Upper lobe of right lung (tissue), 1 donor: ENCODE results near the gene SMAP1. TPM values are rescaled to one million over a fixed set of nuclear protein-coding genes. Genes with fewer than 3 reads are reported as not detected.

Source experiments
- ATAC-seq: fragments of 200-7000 bp; cut with Tn5 transposase; one replicate; pipeline ENCODE4 v1.9.1; 2020; ENCODE audit warnings: mild to moderate bottlenecking, moderate library complexity
- DNase-seq: peaks from one replicate; pipeline ENCODE4 v3.0.0-alpha.2; 2020
- H3K27ac ChIP-seq: fragments of 200-600 bp; one replicate; pipeline ENCODE4 v1.8.0; 2022
- H3K27me3 ChIP-seq: fragments of 200-600 bp; one replicate; pipeline ENCODE4 v1.8.0; 2022; ENCODE audit warnings: mild to moderate bottlenecking
- H3K36me3 ChIP-seq: fragments of 200-600 bp; one replicate; pipeline ENCODE4 v1.8.0; 2022
- H3K4me1 ChIP-seq: fragments of 200-600 bp; one replicate; pipeline ENCODE4 v1.8.0; 2022
- H3K4me3 ChIP-seq: fragments of 200-600 bp; one replicate; pipeline ENCODE4 v1.8.0; 2022; ENCODE audit warnings: mild to moderate bottlenecking
- H3K9me3 ChIP-seq: fragments of 200-600 bp; one replicate; pipeline ENCODE4 v1.8.0; 2022
- intact Hi-C: fragments of 100-400 bp; cut with DNase I; formaldehyde crosslinking; loops from one replicate; pipeline ENCODE4 v1.11.0; 2022
- total RNA-seq: library from RNA; stranded (reverse); fragmentation: NEBNext Ultra II Directional; extraction: Animal tissue kit (Norgen Biotek cat#: 25700); gene quantifications from one replicate; pipeline ENCODE4 v1.2.1, GENCODE V29; 2021
- TF ChIP-seq, protein P1 (sequence below): fragments of 200-600 bp; IDR thresholded peaks from one replicate; pipeline ENCODE4 v1.8.0; 2022; ENCODE audit warnings: antibody characterized with exemption
- donor health status: DM: no; HTN: yes; CAD: no; lungs with severe emphysema.

SMAP1 gene
- total RNA-seq, 1 donor from 2014 or later, result 25.0 TPM

DNA sequence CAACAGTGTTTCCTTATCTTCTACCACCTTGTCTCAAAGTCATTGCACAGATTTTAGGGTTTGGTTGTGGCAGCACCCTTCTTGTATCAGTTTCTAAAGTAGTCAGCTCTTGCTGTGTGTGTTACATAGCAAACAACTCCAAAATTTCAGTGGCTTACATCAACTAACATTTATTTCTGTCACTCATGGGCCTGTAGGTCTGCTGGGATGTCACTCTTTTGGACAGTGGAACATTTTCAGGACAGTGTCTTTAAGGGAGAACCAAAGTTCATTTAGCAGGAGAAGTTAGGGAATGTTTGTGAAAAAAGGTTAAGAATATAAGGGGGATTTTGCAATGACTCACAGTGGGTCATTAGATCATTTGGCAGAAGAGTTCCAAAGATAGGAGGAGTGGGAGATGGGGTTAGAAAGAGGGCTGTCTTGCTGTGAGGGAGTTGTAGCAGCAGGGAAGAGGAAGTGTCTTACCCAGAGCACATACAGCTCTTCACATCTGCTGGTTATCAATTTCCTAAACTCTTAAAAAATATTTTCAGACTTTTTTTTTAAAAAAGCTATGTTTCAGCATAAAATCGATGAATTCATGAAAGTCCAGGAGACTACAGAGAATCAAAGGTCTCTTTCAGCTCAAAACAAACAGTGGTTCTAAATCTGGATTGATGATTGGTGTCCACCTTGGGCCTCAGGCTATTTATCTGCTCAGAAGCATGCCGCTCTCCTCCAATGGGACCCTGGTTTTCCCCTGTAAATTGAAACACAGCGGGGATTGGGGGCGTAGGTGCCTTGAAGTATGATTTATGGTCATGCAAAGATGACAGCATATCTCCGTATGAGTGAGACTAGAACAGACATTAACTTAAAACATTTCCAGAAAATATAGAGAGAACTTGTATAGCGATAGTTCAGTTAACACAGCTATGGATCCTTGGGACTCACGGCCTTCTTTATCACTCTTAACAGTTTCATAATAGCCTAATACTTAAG is 171.9 kb downstream of the SMAP1 start:
- intact Hi-C loops, result no loop called here
- H3K27ac ChIP-seq, result no peak overlapping the region
- DNase-seq, result no peak
- H3K27me3 ChIP-seq, result no peaks in the 10 kb centered on the region
- no peaks in the 10 kb centered on the region for H3K36me3 ChIP-seq
- H3K4me3 ChIP-seq, result no peak overlapping the region
- no peaks in the 10 kb centered on the region for H3K4me1 ChIP-seq
- no peak for ATAC-seq
- H3K9me3 ChIP-seq, result no peaks in the 10 kb centered on the region
- TF ChIP-seq, protein P1, sequence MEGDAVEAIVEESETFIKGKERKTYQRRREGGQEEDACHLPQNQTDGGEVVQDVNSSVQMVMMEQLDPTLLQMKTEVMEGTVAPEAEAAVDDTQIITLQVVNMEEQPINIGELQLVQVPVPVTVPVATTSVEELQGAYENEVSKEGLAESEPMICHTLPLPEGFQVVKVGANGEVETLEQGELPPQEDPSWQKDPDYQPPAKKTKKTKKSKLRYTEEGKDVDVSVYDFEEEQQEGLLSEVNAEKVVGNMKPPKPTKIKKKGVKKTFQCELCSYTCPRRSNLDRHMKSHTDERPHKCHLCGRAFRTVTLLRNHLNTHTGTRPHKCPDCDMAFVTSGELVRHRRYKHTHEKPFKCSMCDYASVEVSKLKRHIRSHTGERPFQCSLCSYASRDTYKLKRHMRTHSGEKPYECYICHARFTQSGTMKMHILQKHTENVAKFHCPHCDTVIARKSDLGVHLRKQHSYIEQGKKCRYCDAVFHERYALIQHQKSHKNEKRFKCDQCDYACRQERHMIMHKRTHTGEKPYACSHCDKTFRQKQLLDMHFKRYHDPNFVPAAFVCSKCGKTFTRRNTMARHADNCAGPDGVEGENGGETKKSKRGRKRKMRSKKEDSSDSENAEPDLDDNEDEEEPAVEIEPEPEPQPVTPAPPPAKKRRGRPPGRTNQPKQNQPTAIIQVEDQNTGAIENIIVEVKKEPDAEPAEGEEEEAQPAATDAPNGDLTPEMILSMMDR, result no peak

DNA sequence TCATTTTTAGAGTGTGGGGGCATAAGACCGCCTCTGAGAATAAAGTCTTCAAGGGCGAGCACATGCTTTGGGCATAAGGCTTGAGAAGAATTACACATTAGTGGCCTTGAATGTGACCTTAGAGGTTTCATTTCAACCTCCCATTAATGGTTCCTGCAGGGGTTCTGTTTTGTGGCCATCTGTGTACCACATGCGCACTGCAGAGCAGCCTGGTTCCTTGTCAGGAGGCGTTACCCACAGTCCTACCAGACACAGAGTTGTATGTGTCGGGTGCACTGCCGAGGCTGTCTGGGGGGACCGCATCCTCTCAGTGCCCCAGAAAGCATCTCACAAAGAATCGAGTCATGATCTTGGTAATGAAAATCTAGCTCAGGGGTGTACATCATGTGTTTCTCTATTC is 173.4 kb downstream of the SMAP1 start:
- no peaks in the 10 kb centered on the region for H3K9me3 ChIP-seq
- H3K36me3 ChIP-seq, result no peaks in the 10 kb centered on the region
- no peaks in the 10 kb centered on the region for H3K27me3 ChIP-seq
- H3K4me1 ChIP-seq, result no peaks in the 10 kb centered on the region
- ATAC-seq (no peak), DNase-seq (no peak)
- intact Hi-C loops, result no loop called here
- H3K27ac ChIP-seq, result no peak overlapping the region
- no peak overlapping the region for H3K4me3 ChIP-seq
- TF ChIP-seq, protein P1, result no peak

DNA sequence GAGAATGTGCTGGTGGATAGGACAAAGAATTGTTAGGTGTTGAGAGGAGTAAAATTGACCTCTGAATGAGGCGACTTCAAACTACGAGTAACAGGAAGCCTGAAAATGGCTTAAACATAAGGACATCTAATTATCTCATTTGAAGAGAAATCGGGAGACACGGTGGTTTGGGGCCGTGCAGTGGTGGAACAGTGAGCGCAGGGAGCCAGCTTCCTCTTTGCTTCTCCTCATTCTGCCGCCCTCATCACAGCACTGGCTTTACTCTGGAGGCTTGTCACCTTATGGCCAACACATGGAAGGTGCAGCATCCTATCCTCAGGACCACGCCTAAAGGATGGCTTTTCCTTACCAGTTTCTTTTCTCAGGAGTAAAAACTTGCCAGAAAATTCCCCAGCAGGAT is 174.9 kb downstream of the SMAP1 start:
- H3K36me3 ChIP-seq, result no peaks in the 10 kb centered on the region
- intact Hi-C loops, result no loop called here
- H3K4me3 ChIP-seq, result no peak overlapping the region
- H3K27ac ChIP-seq, result no peak overlapping the region
- H3K4me1 ChIP-seq, result no peaks in the 10 kb centered on the region
- no peaks in the 10 kb centered on the region for H3K9me3 ChIP-seq
- ATAC-seq (no peak), DNase-seq (no peak)
- TF ChIP-seq, protein P1, result no peak
- no peaks in the 10 kb centered on the region for H3K27me3 ChIP-seq

DNA sequence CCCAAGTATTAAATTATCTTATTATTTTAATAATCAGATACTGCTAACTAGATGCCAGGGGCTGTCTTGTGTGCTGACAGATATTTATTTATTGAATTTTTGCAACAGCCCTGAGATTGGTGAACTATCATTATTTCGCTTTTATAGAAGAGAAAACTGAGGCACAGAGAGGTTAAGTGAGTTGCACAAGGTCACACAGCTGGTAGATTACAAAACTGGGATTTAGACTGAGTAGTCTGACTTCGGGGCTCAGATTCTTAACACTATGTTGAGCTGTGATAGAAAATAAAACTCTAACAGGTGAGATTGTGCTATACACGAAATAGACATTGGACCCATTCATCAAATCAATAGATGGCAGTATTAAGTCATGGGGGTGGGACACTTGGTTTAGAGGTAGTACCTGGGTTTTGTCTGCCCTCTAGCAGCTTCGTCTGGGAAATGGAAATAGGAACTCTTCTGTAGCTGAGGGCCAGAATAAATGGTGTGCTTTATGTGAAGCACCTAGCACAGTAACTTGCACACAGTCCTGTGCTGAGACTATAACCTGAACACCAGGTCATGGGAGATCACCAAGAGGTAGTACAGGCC is 175.7 kb downstream of the SMAP1 start:
- H3K4me1 ChIP-seq, result no peaks in the 10 kb centered on the region
- intact Hi-C loops, result no loop called here
- H3K27me3 ChIP-seq, result no peaks in the 10 kb centered on the region
- H3K9me3 ChIP-seq, result no peaks in the 10 kb centered on the region
- TF ChIP-seq, protein P1, result no peak
- DNase-seq (no peak), ATAC-seq (no peak)
- H3K4me3 ChIP-seq, result no peak overlapping the region
- H3K36me3 ChIP-seq, result no peaks in the 10 kb centered on the region
- no peak overlapping the region for H3K27ac ChIP-seq

GRCh38 chr6:70844301-70844700 is 176.6 kb downstream of the SMAP1 start:
- no peaks in the 10 kb centered on the region for H3K27me3 ChIP-seq
- no peaks in the 10 kb centered on the region for H3K9me3 ChIP-seq
- H3K27ac ChIP-seq, result no peak overlapping the region
- TF ChIP-seq, protein P1, result no peak
- intact Hi-C loops, result no loop called here
- ATAC-seq (no peak), DNase-seq (no peak)
- H3K4me1 ChIP-seq, result no peaks in the 10 kb centered on the region
- no peaks in the 10 kb centered on the region for H3K36me3 ChIP-seq
- no peak overlapping the region for H3K4me3 ChIP-seq
